Hepatocyte (in vitro differentiated cells): ENCODE results near the gene CNOT4. TPM values are rescaled to one million over a fixed set of nuclear protein-coding genes. Genes with fewer than 3 reads are reported as not detected.

ENCODE experiments used
- DNase-seq: peaks from one replicate; pipeline ENCODE4 v3.0.0-alpha.2; 2016; ENCODE audit warnings: low spot score
- H2AFZ ChIP-seq: fragments of 200-600 bp; sonication (generic); 2 replicates; pipeline ENCODE4 v1.6.0; 2016; ENCODE audit warnings: antibody characterized with exemption, mild to moderate bottlenecking
- H3K27ac ChIP-seq: fragments of 200-600 bp; sonication (generic); 2 replicates; pipeline ENCODE4 v1.5.1; 2016; ENCODE audit warnings: mild to moderate bottlenecking
- H3K27me3 ChIP-seq: fragments of 200-600 bp; sonication (generic); 2 replicates; pipeline ENCODE4 v1.6.1; 2016
- H3K36me3 ChIP-seq: fragments of 200-600 bp; sonication (generic); replicated peaks from 2 replicates; pipeline ENCODE4 v1.5.1; 2016; ENCODE audit warnings: low read depth; ENCODE audit not compliant: insufficient read depth
- H3K4me1 ChIP-seq: fragments of 200-600 bp; sonication (generic); 2 replicates; pipeline ENCODE4 v1.5.1; 2016; ENCODE audit warnings: mild to moderate bottlenecking, moderate library complexity; ENCODE audit not compliant: insufficient read depth
- H3K4me2 ChIP-seq: fragments of 200-600 bp; sonication (generic); 2 replicates; pipeline ENCODE4 v1.6.0; 2016
- H3K4me3 ChIP-seq: fragments of 200-600 bp; sonication (generic); 2 replicates; pipeline ENCODE4 v1.5.1; 2016; ENCODE audit warnings: mild to moderate bottlenecking
- H3K79me2 ChIP-seq: fragments of 200-600 bp; sonication (generic); 2 replicates; pipeline ENCODE4 v1.6.0; 2017; ENCODE audit warnings: mild to moderate bottlenecking
- H3K9me2 ChIP-seq: fragments of 200-600 bp; sonication (generic); replicated peaks from 2 replicates; pipeline ENCODE4 v1.6.0; 2017; ENCODE audit warnings: mild to moderate bottlenecking; ENCODE audit not compliant: insufficient read depth
- H3K9me3 ChIP-seq: fragments of 200-600 bp; sonication (generic); 2 replicates; pipeline ENCODE4 v1.5.1; 2016; ENCODE audit warnings: low read depth, mild to moderate bottlenecking
- H4K20me1 ChIP-seq: fragments of 200-600 bp; sonication (generic); 2 replicates; pipeline ENCODE4 v1.6.0; 2016; ENCODE audit warnings: mild to moderate bottlenecking; ENCODE audit not compliant: insufficient read depth, poor library complexity, severe bottlenecking
- EZH2 ChIP-seq: fragments of 200-600 bp; sonication (generic); IDR thresholded peaks from 2 replicates; pipeline ENCODE4 v1.6.1; 2016; ENCODE audit warnings: antibody characterized with exemption, mild to moderate bottlenecking, borderline replicate concordance
- EZH2phosphoT487 ChIP-seq: fragments of 200-600 bp; sonication (generic); IDR thresholded peaks from one replicate; pipeline ENCODE4 v1.6.1; 2018; ENCODE audit warnings: antibody characterized with exemption, mild to moderate bottlenecking, low read depth, moderate library complexity; ENCODE audit not compliant: unreplicated experiment, severe bottlenecking
- WGBS: methylation state at CpG from one replicate; pipeline ENCODE4 v1.1.6; 2016; ENCODE audit warnings: low lambda C conversion rate; ENCODE audit errors: missing lambda C conversion rate; 5-methylcytosine and 5-hydroxymethylcytosine counted together
- polyA plus RNA-seq: library from polyadenylated mRNA; unstranded; fragments of >200 nt; fragmentation: Nextera tagmentation; extraction: Ambion mirVana; gene quantifications from 2 replicates; pipeline ENCODE4 v1.2.1, GENCODE V29; 2016
- total RNA-seq: library from RNA; depleted of rRNA; stranded (reverse); fragments of >200 nt; gene quantifications from 2 replicates; pipeline ENCODE4 v1.2.3, GENCODE V29; 2014
- TF ChIP-seq, protein P1 (sequence below): fragments of 200-600 bp; sonication (generic); IDR thresholded peaks from 2 replicates; pipeline ENCODE4 v1.5.1; 2016; ENCODE audit warnings: antibody characterized with exemption, mild to moderate bottlenecking; ENCODE audit not compliant: poor library complexity

The CNOT4 gene
- total and polyA plus RNA-seq, 2 experiments from 2014 or later, result 11.8 to 12.9 TPM

GRCh38 chr7:135366843-135367508, 142.9 kb downstream of the CNOT4 start:
- Histone ChIP-seq H3K27ac (peak overlapping the region; percentile 66), H3K4me2 (peak overlapping the region; percentile 37), H3K36me3 (no peaks in the 10 kb centered on the region), H3K4me1 (no peaks in the 10 kb centered on the region), H3K79me2 (no peaks in the 10 kb centered on the region), H2AFZ (no peak overlapping the region), H3K9me3 (no peaks in the 10 kb centered on the region), H3K9me2 (no peaks in the 10 kb centered on the region), H3K27me3 (no peaks in the 10 kb centered on the region), H3K4me3 (no peak overlapping the region), H4K20me1 (no peaks in the 10 kb centered on the region)
- WGBS, result 81% methylated on average over 7 of the region's 7 CpGs
- peak; percentile 28 for DNase-seq
- TF ChIP-seq, protein P1, sequence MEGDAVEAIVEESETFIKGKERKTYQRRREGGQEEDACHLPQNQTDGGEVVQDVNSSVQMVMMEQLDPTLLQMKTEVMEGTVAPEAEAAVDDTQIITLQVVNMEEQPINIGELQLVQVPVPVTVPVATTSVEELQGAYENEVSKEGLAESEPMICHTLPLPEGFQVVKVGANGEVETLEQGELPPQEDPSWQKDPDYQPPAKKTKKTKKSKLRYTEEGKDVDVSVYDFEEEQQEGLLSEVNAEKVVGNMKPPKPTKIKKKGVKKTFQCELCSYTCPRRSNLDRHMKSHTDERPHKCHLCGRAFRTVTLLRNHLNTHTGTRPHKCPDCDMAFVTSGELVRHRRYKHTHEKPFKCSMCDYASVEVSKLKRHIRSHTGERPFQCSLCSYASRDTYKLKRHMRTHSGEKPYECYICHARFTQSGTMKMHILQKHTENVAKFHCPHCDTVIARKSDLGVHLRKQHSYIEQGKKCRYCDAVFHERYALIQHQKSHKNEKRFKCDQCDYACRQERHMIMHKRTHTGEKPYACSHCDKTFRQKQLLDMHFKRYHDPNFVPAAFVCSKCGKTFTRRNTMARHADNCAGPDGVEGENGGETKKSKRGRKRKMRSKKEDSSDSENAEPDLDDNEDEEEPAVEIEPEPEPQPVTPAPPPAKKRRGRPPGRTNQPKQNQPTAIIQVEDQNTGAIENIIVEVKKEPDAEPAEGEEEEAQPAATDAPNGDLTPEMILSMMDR, result no peak
- TF ChIP-seq EZH2phosphoT487, result no peak
- TF ChIP-seq EZH2, result no peak

- no peaks in the 10 kb centered on the region for H3K79me2 ChIP-seq
- DNase-seq, result no peak
- no peak overlapping the region for H3K27ac ChIP-seq
- no peak overlapping the region for H3K4me2 ChIP-seq
- TF ChIP-seq, protein P1, result no peak
- no peak for TF ChIP-seq EZH2phosphoT487
- no peak for TF ChIP-seq EZH2
- H3K4me1 ChIP-seq, result no peaks in the 10 kb centered on the region
- 82% methylated on average over 3 of the region's 3 CpGs for WGBS
- H3K4me3 ChIP-seq, result no peak overlapping the region
- H3K36me3 ChIP-seq, result no peaks in the 10 kb centered on the region
- no peaks in the 10 kb centered on the region for H3K9me3 ChIP-seq
- H4K20me1 ChIP-seq, result no peaks in the 10 kb centered on the region
- no peak overlapping the region for H2AFZ ChIP-seq
- H3K9me2 ChIP-seq, result no peaks in the 10 kb centered on the region
- H3K27me3 ChIP-seq, result no peaks in the 10 kb centered on the region
Observed at GRCh38 chr7:135365721-135366120, 144.2 kb downstream of the CNOT4 start.

GRCh38 chr7:135364206-135364605, 145.7 kb downstream of the CNOT4 start:
- no peak for DNase-seq
- Histone ChIP-seq H3K9me2 (no peaks in the 10 kb centered on the region), H3K27me3 (no peaks in the 10 kb centered on the region), H3K4me1 (no peaks in the 10 kb centered on the region), H3K9me3 (no peaks in the 10 kb centered on the region), H3K27ac (no peak overlapping the region), H4K20me1 (no peaks in the 10 kb centered on the region), H3K4me3 (no peak overlapping the region), H3K4me2 (no peak overlapping the region), H3K36me3 (no peaks in the 10 kb centered on the region), H3K79me2 (no peaks in the 10 kb centered on the region), H2AFZ (no peak overlapping the region)
- TF ChIP-seq, protein P1, result no peak
- TF ChIP-seq EZH2 (no peak), EZH2phosphoT487 (no peak)
- 89% methylated on average over 2 of the region's 2 CpGs for WGBS
